Neural progenitor cell (in vitro differentiated cells): ENCODE data around the gene GFOD2. TPM values are rescaled to one million over a fixed set of nuclear protein-coding genes. Genes with fewer than 3 reads are reported as not detected.

Source experiments
- DNase-seq: peaks from one replicate; pipeline ENCODE4 v3.0.0-alpha.2; 2016; ENCODE audit warnings: low spot score
- H2AFZ ChIP-seq: fragments of 200-600 bp; sonication (generic); replicated peaks from 2 replicates; pipeline ENCODE4 v1.6.1; 2016; ENCODE audit warnings: antibody characterized with exemption
- H3F3A ChIP-seq: fragments of 200-600 bp; sonication (generic); 2 replicates; pipeline ENCODE4 v1.6.1; 2016; ENCODE audit warnings: antibody characterized with exemption, low read depth
- H3K27ac ChIP-seq: fragments of 200-600 bp; sonication (generic); 2 replicates; pipeline ENCODE4 v1.5.1; 2016; ENCODE audit warnings: mild to moderate bottlenecking
- H3K27me3 ChIP-seq: fragments of 200-600 bp; sonication (generic); 2 replicates; pipeline ENCODE4 v1.6.1; 2016; ENCODE audit warnings: mild to moderate bottlenecking, moderate library complexity
- H3K36me3 ChIP-seq: fragments of 200-600 bp; sonication (generic); 2 replicates; pipeline ENCODE4 v1.5.1; 2016
- H3K4me1 ChIP-seq: fragments of 200-600 bp; sonication (generic); 2 replicates; pipeline ENCODE4 v1.6.1; 2016; ENCODE audit warnings: mixed run types
- H3K4me2 ChIP-seq: fragments of 200-600 bp; sonication (generic); 2 replicates; pipeline ENCODE4 v1.6.1; 2016
- H3K4me3 ChIP-seq: fragments of 200-600 bp; sonication (generic); 2 replicates; pipeline ENCODE4 v1.5.1; 2016
- H3K79me2 ChIP-seq: fragments of 200-600 bp; sonication (generic); 2 replicates; pipeline ENCODE4 v1.6.1; 2016; ENCODE audit warnings: low read depth
- H3K9ac ChIP-seq: fragments of 200-600 bp; sonication (generic); 2 replicates; pipeline ENCODE4 v1.6.1; 2016
- H3K9me3 ChIP-seq: fragments of 200-600 bp; sonication (generic); 2 replicates; pipeline ENCODE4 v1.5.1; 2016; ENCODE audit warnings: low read depth
- H4K20me1 ChIP-seq: fragments of 200-600 bp; sonication (generic); 2 replicates; pipeline ENCODE4 v1.6.1; 2016; ENCODE audit warnings: low read depth
- H3K27ac Mint-ChIP-seq: 3 replicates; pipeline ENCODE4 v1.8.0; 2021; ENCODE audit warnings: mixed read lengths
- H3K27me3 Mint-ChIP-seq: 2 replicates; pipeline ENCODE4 v1.8.0; 2022; ENCODE audit warnings: low read depth, mild to moderate bottlenecking, inconsistent platforms, moderate library complexity, mixed read lengths; ENCODE audit not compliant: insufficient read depth
- H3K36me3 Mint-ChIP-seq: 3 replicates; pipeline ENCODE4 v1.8.0; 2021; ENCODE audit warnings: mixed read lengths
- H3K4me1 Mint-ChIP-seq: 3 replicates; pipeline ENCODE4 v1.8.0; 2021; ENCODE audit warnings: mixed read lengths
- H3K4me3 Mint-ChIP-seq: 3 replicates; pipeline ENCODE4 v1.8.0; 2021; ENCODE audit warnings: mild to moderate bottlenecking, moderate library complexity, mixed read lengths
- H3K9me3 Mint-ChIP-seq: 3 replicates; pipeline ENCODE4 v1.8.0; 2020; ENCODE audit warnings: mixed read lengths
- EZH2 ChIP-seq: fragments of 200-600 bp; sonication (generic); IDR thresholded peaks from 2 replicates; pipeline ENCODE4 v1.6.1; 2017; ENCODE audit warnings: antibody characterized with exemption, mild to moderate bottlenecking, moderate library complexity
- EZH2phosphoT487 ChIP-seq: fragments of 200-600 bp; sonication (generic); IDR thresholded peaks from 2 replicates; pipeline ENCODE4 v1.6.1; 2017; ENCODE audit warnings: antibody characterized with exemption
- total RNA-seq: library from RNA; depleted of rRNA; stranded (reverse); fragments of >200 nt; gene quantifications from 2 replicates; pipeline ENCODE4 v1.2.3, GENCODE V29; 2015; ENCODE audit warnings: low replicate concordance
- TF ChIP-seq, protein P1 (sequence below): fragments of 200-600 bp; sonication (generic); IDR thresholded peaks from 2 replicates; pipeline ENCODE4 v1.5.1; 2017; ENCODE audit warnings: antibody characterized with exemption, mild to moderate bottlenecking

Gene GFOD2
- total RNA-seq, 1 donor from 2014 or later, result 13.2 TPM

DNA sequence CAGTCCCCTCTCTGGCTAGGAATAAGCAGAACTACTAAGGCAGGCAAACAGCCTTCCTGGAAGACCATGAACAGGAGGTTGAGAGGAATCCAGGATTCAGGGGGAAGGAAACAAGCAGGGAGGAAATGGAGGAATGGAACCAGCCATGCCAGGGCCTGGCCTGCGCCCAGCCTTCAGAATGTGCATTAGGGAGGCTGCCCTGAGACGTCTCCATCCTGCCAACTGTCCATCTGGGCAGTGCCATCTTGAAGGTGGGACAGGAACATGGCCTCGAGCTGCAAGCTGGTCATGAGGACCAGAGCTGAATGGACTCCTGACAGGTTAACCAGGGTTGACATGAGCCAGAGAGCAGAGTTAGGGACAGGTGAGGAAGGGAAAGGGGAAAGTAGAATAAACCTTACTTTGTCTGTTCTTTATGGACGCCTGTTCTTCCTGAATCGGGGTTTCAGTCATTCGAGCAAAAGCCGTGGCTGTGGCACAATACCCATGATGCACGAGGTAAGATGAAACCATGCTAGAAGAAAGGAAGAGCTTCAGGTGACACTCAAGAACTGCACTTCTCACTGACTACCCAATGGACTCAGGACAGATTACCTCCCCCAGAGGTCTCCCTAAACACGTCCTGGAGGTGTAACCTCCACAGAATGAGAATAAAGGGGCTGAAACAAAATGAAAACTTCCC, 12.1 kb upstream of the GFOD2 start:
- H3F3A ChIP-seq, result no peaks in the 10 kb centered on the region
- H3K9me3 Mint-ChIP-seq, result no peaks in the 10 kb centered on the region
- TF ChIP-seq EZH2 (no peak), EZH2phosphoT487 (no peak)
- TF ChIP-seq, protein P1, sequence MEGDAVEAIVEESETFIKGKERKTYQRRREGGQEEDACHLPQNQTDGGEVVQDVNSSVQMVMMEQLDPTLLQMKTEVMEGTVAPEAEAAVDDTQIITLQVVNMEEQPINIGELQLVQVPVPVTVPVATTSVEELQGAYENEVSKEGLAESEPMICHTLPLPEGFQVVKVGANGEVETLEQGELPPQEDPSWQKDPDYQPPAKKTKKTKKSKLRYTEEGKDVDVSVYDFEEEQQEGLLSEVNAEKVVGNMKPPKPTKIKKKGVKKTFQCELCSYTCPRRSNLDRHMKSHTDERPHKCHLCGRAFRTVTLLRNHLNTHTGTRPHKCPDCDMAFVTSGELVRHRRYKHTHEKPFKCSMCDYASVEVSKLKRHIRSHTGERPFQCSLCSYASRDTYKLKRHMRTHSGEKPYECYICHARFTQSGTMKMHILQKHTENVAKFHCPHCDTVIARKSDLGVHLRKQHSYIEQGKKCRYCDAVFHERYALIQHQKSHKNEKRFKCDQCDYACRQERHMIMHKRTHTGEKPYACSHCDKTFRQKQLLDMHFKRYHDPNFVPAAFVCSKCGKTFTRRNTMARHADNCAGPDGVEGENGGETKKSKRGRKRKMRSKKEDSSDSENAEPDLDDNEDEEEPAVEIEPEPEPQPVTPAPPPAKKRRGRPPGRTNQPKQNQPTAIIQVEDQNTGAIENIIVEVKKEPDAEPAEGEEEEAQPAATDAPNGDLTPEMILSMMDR, result no peak
- H3K4me3 ChIP-seq, result no peak overlapping the region
- no peak for DNase-seq
- H3K27me3 ChIP-seq, result no peaks in the 10 kb centered on the region
- no peaks in the 10 kb centered on the region for H4K20me1 ChIP-seq
- no peak overlapping the region for H3K27ac Mint-ChIP-seq
- H3K36me3 ChIP-seq, result no peaks in the 10 kb centered on the region
- no peaks in the 10 kb centered on the region for H3K4me1 ChIP-seq
- no peaks in the 10 kb centered on the region for H3K79me2 ChIP-seq
- no peak overlapping the region for H3K4me3 Mint-ChIP-seq
- H3K4me2 ChIP-seq, result no peak overlapping the region
- H3K4me1 Mint-ChIP-seq, result no peaks in the 10 kb centered on the region
- H3K27ac ChIP-seq, result no peak overlapping the region
- H3K9ac ChIP-seq, result no peak overlapping the region
- no peaks in the 10 kb centered on the region for H3K9me3 ChIP-seq
- H3K27me3 Mint-ChIP-seq, result peaks cover 6% of the 10 kb centered on the region
- peaks cover 6% of the 10 kb centered on the region for H3K36me3 Mint-ChIP-seq
- H2AFZ ChIP-seq, result no peak overlapping the region

DNA sequence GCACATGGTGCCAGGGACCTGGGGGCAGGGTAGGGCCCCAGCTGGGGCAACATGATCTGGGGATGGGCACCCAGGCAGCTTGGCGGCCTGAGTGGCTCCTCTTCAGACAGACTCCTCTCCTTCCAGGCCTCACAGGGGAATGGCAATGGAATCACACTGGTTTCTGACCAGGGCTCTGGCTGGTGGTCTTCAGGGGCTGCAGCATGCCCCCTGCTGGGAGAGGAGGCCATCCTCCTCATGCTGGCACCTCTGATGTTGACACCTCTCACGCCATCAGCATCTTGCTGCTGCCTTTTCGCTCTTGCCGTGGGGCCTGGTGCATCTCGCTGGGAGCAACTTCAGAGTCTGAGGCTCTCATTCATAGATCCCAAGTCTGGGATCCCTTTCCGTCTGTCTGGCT, 11.2 kb upstream of the GFOD2 start:
- H3K9me3 Mint-ChIP-seq, result no peaks in the 10 kb centered on the region
- Histone ChIP-seq H3K4me2 (no peak overlapping the region), H4K20me1 (no peaks in the 10 kb centered on the region), H3K9me3 (no peaks in the 10 kb centered on the region), H3K4me1 (no peaks in the 10 kb centered on the region), H3K27me3 (no peaks in the 10 kb centered on the region), H3F3A (no peaks in the 10 kb centered on the region), H3K79me2 (no peaks in the 10 kb centered on the region), H3K4me3 (no peak overlapping the region), H3K9ac (no peak overlapping the region), H2AFZ (no peak overlapping the region), H3K36me3 (no peaks in the 10 kb centered on the region), H3K27ac (no peak overlapping the region)
- peaks cover 6% of the 10 kb centered on the region for H3K27me3 Mint-ChIP-seq
- peaks cover 6% of the 10 kb centered on the region for H3K36me3 Mint-ChIP-seq
- DNase-seq, result no peak
- no peak overlapping the region for H3K27ac Mint-ChIP-seq
- no peak overlapping the region for H3K4me3 Mint-ChIP-seq
- H3K4me1 Mint-ChIP-seq, result no peaks in the 10 kb centered on the region
- TF ChIP-seq EZH2phosphoT487, result no peak
- TF ChIP-seq, protein P1, result no peak

DNA sequence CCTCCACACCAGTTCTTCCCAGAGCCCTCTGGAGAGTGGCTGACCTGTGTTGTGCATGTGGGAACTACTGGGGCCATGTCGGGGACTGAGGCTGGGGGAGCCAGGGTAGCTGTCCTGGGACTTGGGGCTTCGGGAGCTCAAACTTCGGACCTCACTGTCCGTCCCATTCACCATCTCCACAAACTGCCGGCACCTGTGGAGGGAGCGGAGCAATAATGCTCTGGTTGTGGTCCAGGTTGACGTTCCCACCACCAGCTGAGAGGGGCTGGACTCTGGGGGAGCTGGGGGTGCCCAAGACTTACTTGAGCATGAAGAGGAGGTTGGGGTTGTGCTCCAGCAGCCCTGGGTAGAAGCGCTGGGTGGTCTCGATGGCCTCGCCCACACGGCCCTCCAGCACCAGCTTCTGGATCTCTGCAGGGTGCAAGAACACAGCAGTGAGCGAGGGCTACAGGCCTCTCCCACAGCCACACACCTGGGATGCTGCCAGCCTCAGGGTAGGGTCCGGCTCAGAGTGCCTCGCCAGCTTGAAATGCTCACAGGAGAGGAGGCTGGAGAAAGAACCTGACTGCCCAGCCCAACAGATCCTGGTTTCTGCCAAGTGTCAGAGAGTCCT, 10.6 kb upstream of the GFOD2 start:
- TF ChIP-seq, protein P1, result no peak
- TF ChIP-seq EZH2phosphoT487, result no peak
- TF ChIP-seq EZH2, result no peak
- H3K36me3 Mint-ChIP-seq, result peaks cover 6% of the 10 kb centered on the region
- Histone ChIP-seq H3K27ac (no peak overlapping the region), H3F3A (no peaks in the 10 kb centered on the region), H2AFZ (no peak overlapping the region), H3K27me3 (no peaks in the 10 kb centered on the region), H4K20me1 (no peaks in the 10 kb centered on the region), H3K4me1 (no peaks in the 10 kb centered on the region), H3K9me3 (no peaks in the 10 kb centered on the region), H3K4me3 (no peak overlapping the region), H3K4me2 (no peak overlapping the region), H3K79me2 (no peaks in the 10 kb centered on the region), H3K9ac (no peak overlapping the region), H3K36me3 (no peaks in the 10 kb centered on the region)
- H3K4me1 Mint-ChIP-seq, result no peaks in the 10 kb centered on the region
- no peak overlapping the region for H3K4me3 Mint-ChIP-seq
- peaks cover 6% of the 10 kb centered on the region for H3K27me3 Mint-ChIP-seq
- no peak for DNase-seq
- no peak overlapping the region for H3K27ac Mint-ChIP-seq
- H3K9me3 Mint-ChIP-seq, result no peaks in the 10 kb centered on the region
